ENCODE measurements around the gene DPP4. TPM values are rescaled to one million over a fixed set of nuclear protein-coding genes. Genes with fewer than 3 reads are reported as not detected.

DPP4 gene
- polyA plus RNA-seq, 1 donor from 2014 or later = not detected

DNA sequence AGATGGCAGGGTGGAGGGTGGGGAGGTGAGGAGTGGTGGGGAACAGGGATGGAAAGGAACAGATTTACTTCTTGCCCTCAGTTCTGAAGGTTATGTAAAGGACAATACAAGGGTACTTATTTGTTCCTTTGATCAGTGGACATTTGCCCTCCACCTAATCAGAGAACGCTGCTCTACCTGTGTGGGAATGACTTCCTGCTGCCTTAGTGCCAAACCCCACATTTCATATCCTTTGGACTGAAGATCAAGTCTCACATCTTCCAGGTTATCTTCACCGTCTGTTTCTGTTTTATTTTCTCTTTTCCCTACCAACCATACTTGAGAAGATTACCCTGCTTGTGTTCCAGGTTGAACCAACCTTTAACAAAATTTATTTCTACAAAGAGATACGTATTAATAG, 8.7 kb upstream of the DPP4 start:
- TF ChIP-seq MXI1 (conservative IDR thresholded peaks at IDR 0.05; ENCODE audit: poor library complexity, severe bottlenecking) = no peak
- Histone ChIP-seq H3K4me2 (ENCODE audit: low read length) (no peak overlapping the region), H3K79me2 (replicated peaks; ENCODE audit: insufficient read depth, low read length) (no peaks in the 10 kb centered on the region), H3K9ac (ENCODE audit: low read length) (no peak overlapping the region), H4K20me1 (ENCODE audit: insufficient read depth) (no peaks in the 10 kb centered on the region), H3K4me3 (ENCODE audit: low read length) (no peak overlapping the region), H3K27ac (ENCODE audit: low read length) (no peak overlapping the region), H3K9me3 (ENCODE audit: low read length) (no peaks in the 10 kb centered on the region), H3F3A (ENCODE audit: insufficient read depth, low read length, poor library complexity, severe bottlenecking) (no peaks in the 10 kb centered on the region), H3K27me3 (ENCODE audit: insufficient read depth, low read depth, low read length) (no peaks in the 10 kb centered on the region), H3K9me2 (ENCODE audit: insufficient read depth, low read length) (no peaks in the 10 kb centered on the region), H2AFZ (ENCODE audit: low read depth, low read length) (no peak overlapping the region), H3K36me3 (ENCODE audit: insufficient read depth, low read length) (no peaks in the 10 kb centered on the region)

DNA sequence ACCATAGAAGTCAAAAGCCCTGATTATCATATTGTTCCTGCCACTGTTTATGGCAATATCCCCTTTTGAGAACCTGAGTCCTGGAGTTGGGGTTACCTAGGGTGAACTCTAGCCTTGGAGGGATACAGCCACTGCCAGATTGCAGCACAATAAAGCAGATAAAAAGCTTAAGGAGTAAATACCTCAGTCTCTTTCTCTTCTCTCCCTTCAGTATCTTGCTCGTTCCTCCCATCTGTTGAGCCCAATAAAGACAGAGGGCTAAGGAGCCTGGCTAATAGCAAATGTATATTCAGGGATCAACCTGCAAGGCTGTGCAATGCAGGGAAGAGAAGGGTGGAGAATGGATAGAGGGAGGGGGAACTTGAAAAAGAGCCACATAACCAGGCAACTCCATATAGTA, 8.0 kb upstream of the DPP4 start:
- Histone ChIP-seq H3K79me2 (replicated peaks; ENCODE audit: insufficient read depth, low read length) (no peaks in the 10 kb centered on the region), H3K36me3 (ENCODE audit: insufficient read depth, low read length) (no peaks in the 10 kb centered on the region), H3K9me3 (ENCODE audit: low read length) (no peaks in the 10 kb centered on the region), H3K9me2 (ENCODE audit: insufficient read depth, low read length) (no peaks in the 10 kb centered on the region), H3K4me2 (ENCODE audit: low read length) (no peak overlapping the region), H2AFZ (ENCODE audit: low read depth, low read length) (no peak overlapping the region), H3K27me3 (ENCODE audit: insufficient read depth, low read depth, low read length) (no peaks in the 10 kb centered on the region), H3K4me3 (ENCODE audit: low read length) (no peak overlapping the region), H3K27ac (ENCODE audit: low read length) (no peak overlapping the region), H3K9ac (ENCODE audit: low read length) (no peak overlapping the region), H3F3A (ENCODE audit: insufficient read depth, low read length, poor library complexity, severe bottlenecking) (no peaks in the 10 kb centered on the region), H4K20me1 (ENCODE audit: insufficient read depth) (no peaks in the 10 kb centered on the region)
- TF ChIP-seq EZH2 (IDR thresholded peaks at IDR 0.05; ENCODE audit: borderline replicate concordance, insufficient read depth, low read length, poor library complexity, severe bottlenecking) (no peak), TAF1 (IDR thresholded peaks at IDR 0.05; ENCODE audit: low read depth) (no peak)

DNA sequence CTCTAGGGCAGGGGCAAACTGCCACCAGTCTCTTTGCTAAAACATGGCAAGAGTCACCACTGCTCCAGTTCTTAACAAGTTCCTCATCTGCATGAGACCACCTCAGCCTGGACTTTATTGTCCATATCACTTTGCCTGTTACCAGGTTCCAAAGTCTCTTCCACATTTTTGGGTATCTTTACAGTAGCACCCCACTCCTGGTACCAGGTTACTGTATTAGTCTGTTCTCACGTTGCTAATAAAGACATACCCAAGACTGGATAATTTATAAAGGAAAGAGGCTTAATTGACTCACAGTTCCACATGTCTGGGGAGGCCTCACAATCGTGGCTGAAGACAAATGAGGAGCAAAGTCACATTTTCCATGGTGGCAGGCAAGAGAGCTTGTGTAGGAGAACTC, 5.5 kb upstream of the DPP4 start:
- H2AFZ ChIP-seq (ENCODE audit: low read depth, low read length) = no peak overlapping the region
- TF ChIP-seq EZH2 (IDR thresholded peaks at IDR 0.05; ENCODE audit: borderline replicate concordance, insufficient read depth, low read length, poor library complexity, severe bottlenecking) = no peak
- no peak for TF ChIP-seq RAD21 (conservative IDR thresholded peaks at IDR 0.05)
- TF ChIP-seq, protein P1, sequence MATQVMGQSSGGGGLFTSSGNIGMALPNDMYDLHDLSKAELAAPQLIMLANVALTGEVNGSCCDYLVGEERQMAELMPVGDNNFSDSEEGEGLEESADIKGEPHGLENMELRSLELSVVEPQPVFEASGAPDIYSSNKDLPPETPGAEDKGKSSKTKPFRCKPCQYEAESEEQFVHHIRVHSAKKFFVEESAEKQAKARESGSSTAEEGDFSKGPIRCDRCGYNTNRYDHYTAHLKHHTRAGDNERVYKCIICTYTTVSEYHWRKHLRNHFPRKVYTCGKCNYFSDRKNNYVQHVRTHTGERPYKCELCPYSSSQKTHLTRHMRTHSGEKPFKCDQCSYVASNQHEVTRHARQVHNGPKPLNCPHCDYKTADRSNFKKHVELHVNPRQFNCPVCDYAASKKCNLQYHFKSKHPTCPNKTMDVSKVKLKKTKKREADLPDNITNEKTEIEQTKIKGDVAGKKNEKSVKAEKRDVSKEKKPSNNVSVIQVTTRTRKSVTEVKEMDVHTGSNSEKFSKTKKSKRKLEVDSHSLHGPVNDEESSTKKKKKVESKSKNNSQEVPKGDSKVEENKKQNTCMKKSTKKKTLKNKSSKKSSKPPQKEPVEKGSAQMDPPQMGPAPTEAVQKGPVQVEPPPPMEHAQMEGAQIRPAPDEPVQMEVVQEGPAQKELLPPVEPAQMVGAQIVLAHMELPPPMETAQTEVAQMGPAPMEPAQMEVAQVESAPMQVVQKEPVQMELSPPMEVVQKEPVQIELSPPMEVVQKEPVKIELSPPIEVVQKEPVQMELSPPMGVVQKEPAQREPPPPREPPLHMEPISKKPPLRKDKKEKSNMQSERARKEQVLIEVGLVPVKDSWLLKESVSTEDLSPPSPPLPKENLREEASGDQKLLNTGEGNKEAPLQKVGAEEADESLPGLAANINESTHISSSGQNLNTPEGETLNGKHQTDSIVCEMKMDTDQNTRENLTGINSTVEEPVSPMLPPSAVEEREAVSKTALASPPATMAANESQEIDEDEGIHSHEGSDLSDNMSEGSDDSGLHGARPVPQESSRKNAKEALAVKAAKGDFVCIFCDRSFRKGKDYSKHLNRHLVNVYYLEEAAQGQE (IDR thresholded peaks at IDR 0.05; ENCODE audit: borderline replicate concordance) = no peak
- TF ChIP-seq POLR2AphosphoS5 (IDR thresholded peaks at IDR 0.05) = no peak
- no peak for TF ChIP-seq EP300 (conservative IDR thresholded peaks at IDR 0.05; ENCODE audit: poor library complexity, severe bottlenecking)
- TF ChIP-seq SMC3 (conservative IDR thresholded peaks at IDR 0.05; ENCODE audit: poor library complexity) = no peak
- no peak for TF ChIP-seq TAF1 (IDR thresholded peaks at IDR 0.05; ENCODE audit: low read depth)
- TF ChIP-seq MXI1 (conservative IDR thresholded peaks at IDR 0.05; ENCODE audit: poor library complexity, severe bottlenecking) = no peak
- TF ChIP-seq, protein P2, sequence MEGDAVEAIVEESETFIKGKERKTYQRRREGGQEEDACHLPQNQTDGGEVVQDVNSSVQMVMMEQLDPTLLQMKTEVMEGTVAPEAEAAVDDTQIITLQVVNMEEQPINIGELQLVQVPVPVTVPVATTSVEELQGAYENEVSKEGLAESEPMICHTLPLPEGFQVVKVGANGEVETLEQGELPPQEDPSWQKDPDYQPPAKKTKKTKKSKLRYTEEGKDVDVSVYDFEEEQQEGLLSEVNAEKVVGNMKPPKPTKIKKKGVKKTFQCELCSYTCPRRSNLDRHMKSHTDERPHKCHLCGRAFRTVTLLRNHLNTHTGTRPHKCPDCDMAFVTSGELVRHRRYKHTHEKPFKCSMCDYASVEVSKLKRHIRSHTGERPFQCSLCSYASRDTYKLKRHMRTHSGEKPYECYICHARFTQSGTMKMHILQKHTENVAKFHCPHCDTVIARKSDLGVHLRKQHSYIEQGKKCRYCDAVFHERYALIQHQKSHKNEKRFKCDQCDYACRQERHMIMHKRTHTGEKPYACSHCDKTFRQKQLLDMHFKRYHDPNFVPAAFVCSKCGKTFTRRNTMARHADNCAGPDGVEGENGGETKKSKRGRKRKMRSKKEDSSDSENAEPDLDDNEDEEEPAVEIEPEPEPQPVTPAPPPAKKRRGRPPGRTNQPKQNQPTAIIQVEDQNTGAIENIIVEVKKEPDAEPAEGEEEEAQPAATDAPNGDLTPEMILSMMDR (IDR thresholded peaks at IDR 0.05; ENCODE audit: poor library complexity, severe bottlenecking) = no peak

More for the DNA sequence above, 5.5 kb upstream of the DPP4 start:
- Histone ChIP-seq H3K9ac (ENCODE audit: low read length) (no peak overlapping the region), H3K4me2 (ENCODE audit: low read length) (no peak overlapping the region), H3K27ac (ENCODE audit: low read length) (no peak overlapping the region), H3F3A (ENCODE audit: insufficient read depth, low read length, poor library complexity, severe bottlenecking) (no peaks in the 10 kb centered on the region), H3K9me2 (ENCODE audit: insufficient read depth, low read length) (no peaks in the 10 kb centered on the region), H3K79me2 (replicated peaks; ENCODE audit: insufficient read depth, low read length) (no peaks in the 10 kb centered on the region), H3K36me3 (ENCODE audit: insufficient read depth, low read length) (no peaks in the 10 kb centered on the region), H3K9me3 (ENCODE audit: low read length) (no peaks in the 10 kb centered on the region), H3K4me3 (ENCODE audit: low read length) (no peak overlapping the region), H4K20me1 (ENCODE audit: insufficient read depth) (no peaks in the 10 kb centered on the region), H3K27me3 (ENCODE audit: insufficient read depth, low read depth, low read length) (peaks cover 6% of the 10 kb centered on the region)

Data from neural cell (in vitro differentiated cells).